Pulmonary artery endothelial cell (primary cell): Measurements from ENCODE around the gene CCDC57. TPM values are rescaled to one million over a fixed set of nuclear protein-coding genes. Genes with fewer than 3 reads are reported as not detected.
"Not testable (repeated sequence)": the region's sequence is repeated elsewhere in the genome, so short reads cannot be mapped to it uniquely, and the experiment has no call there.

Experiments
- DNase-seq: peaks from one replicate; pipeline ENCODE4 v3.0.0-alpha.2; 2011; ENCODE audit warnings: low read depth, low spot score
- total RNA-seq: library from RNA; depleted of rRNA; stranded (reverse); fragments of >200 nt; gene quantifications from 2 replicates; pipeline ENCODE4 v1.2.3, GENCODE V29; 2014

Gene CCDC57, protein sequence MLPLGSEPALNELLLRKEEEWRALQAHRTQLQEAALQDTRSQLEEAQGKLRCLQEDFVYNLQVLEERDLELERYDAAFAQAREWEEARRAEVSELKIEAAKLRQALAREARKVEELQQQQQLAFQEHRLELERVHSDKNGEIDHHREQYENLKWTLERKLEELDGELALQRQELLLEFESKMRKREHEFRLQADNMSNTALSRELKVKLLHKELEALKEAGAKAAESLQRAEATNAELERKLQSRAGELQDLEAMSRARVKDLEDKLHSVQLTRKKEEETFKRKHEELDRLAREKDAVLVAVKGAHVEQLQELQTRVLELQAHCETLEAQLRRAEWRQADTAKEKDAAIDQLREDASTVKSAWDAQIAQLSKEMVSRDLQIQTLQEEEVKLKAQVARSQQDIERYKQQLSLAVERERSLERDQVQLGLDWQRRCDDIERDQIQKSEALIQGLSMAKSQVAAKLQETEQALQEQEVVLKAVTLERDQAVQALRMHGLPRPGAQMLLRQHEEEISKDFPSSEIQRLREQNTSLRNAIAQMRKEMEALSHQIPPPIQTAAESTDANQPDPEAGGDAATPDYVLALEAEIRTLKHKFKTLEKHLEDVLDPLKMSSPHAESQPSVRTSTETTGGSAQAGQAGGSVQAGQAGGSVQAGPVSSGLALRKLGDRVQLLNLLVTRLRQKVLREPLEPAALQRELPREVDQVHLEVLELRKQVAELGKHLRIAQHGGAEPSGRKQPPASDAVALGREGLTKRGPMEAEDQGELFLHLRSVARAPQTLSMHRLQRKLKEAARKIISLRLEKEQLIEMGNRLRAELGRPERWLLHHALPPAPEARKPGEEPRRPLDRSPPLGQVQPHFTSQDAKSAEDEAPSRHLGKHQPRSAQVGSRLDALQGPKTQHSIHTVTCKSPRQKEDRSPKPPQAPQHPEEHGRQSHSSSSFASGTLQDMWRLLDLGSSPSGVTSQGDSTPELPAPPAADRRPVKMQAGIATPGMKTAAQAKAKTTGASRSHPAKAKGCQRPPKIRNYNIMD
- total RNA-seq, result 6.9 and 9.3 TPM in 2 replicates

DNA sequence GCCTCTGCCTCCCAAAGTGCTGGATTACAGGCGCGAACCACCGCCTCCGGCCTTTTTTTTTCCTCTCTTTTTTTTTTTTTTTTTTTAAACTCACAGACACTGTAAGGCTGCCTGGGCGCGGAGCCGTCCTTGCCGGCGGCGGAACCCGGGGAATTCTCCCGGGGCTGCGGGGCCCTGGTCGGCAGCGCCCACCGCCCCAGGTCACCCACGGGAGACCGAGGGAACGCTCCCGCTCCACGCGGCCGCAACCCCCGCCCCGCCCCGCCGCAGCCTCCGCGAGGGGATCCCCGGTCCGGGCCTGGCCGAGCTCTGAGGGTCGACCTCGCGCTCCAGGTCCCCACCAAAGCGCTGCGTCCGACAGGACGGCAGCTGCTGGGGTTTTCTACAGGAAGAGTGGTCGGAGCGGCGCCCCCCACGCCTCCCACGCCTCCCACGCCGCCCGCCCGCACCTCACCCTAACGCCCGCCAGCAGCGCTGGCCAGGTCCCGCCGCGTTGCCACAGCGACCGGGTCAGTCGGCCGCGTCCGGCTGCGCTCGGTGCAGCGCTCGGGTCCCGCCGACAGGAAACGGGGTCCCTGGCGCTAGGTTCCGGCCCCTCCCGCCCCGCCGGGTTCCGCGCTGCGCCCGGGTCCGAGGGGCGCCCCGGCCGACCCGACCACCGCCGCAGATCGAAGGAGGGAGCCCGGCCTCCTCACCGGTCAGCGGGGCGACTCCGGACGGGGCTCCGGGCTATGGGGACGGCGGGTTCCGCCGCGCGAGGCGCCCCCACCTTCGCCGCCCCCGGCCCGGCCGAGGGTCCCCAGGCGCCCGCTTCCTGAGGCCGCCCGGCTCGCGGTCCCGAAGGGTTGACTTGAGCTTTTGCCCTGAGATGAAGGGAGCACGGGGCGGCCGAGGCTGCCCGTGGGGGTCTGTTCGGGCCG is at the start of gene CCDC57:
TSS of gene CCDC57 (minus strand) at position 512 of the 920 bp plus-strand sequence. CDS start 10,898 bp downstream, outside the sequence.
- DNase-seq, result no peak

GRCh38 chr17:82262344-82262743 is 49.7 kb upstream of the CCDC57 start:
- DNase-seq, result no peak

- not testable (repeated sequence) for DNase-seq
Observed at GRCh38 chr17:82259972-82260961, 47.6 kb upstream of the CCDC57 start.

- DNase-seq, result no peak
Observed at GRCh38 chr17:82258555-82258954, 45.9 kb upstream of the CCDC57 start.

DNA sequence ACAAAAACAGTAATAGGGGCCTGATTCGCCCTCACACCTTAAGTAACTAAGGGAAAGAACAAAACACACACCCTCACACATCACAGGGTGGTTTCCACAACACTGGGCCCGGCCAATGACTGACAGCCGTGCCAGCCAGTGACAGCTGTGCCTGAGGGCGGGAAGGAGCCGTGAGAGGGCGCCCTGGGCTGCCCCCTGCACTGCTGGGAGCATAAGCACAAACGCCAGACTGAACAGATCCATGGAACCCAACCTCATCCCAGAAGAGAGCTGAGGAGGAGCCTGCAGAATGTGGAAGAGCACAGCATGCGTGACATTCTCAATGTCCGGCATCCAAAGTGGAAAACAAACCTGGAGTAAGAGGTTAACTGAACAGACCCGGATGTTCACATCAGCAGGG is 44.8 kb upstream of the CCDC57 start:
- no peak for DNase-seq

DNA sequence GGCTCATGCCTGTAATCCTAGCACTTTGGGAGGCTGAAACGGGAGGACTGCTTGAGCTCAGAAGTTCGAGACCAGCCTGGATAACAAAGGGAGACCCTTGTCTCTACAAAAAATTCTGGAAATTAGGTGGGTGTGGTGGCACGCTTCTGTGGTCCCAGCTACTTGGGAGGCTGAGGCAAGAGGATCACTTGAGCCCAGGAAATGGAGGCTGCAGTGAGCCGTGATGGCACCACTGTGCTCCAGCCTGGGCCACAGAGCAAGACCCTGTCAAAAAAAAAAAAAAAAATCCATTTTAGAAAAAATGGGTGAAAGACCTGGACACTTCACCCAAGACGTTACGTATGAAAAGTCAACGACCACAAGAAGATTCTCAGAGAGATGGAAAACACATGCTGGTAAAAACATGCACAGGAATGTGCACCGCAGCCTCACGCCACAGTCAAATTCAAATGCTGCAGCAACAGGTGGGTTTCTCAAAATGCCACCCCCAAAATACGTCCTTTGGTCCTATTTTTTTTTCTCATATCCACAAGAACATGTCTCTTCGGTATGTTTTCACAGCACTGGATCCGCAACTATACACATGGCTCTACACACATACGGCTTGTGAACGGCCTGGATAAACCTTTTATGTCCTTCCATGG is 43.7 kb upstream of the CCDC57 start:
- DNase-seq, result no peak

DNA sequence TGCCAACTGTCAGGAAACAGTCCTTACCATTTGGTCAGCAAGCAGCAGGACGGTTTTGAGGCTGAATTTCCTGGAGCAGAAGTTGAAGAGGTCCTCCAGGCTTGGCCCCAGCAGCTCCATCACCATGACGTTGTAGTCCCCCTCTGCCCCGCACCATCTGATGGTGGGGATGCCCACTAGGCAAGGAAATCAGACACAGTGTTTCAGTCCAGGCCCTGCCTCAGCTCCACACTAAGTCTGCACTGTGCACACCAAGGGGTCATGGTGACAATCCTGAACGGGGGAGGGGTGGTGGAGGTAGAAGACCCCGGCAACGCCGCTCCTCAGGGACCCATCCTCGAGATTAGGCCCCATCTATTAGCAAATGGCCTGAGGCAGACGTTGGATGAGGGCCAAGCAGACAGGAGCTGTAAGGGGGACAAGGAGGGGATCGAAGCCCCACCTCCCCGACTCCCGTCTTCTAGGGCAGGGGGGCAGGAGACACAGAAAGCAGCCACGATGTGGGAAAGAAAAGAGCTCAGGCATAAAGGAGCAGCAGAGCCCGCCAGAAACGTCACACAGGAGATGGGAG is 42.8 kb upstream of the CCDC57 start:
- DNase-seq, result no peak

- DNase-seq, result not testable (repeated sequence)
Observed at GRCh38 chr17:82254746-82255145, 42.1 kb upstream of the CCDC57 start.

GRCh38 chr17:82254096-82254495 is 41.5 kb upstream of the CCDC57 start:
- DNase-seq, result not testable (repeated sequence)

- DNase-seq, result no peak
Observed at GRCh38 chr17:82253179-82253544, 40.5 kb upstream of the CCDC57 start.

- no peak for DNase-seq
Observed at GRCh38 chr17:82252511-82253178, 40.0 kb upstream of the CCDC57 start.

DNA sequence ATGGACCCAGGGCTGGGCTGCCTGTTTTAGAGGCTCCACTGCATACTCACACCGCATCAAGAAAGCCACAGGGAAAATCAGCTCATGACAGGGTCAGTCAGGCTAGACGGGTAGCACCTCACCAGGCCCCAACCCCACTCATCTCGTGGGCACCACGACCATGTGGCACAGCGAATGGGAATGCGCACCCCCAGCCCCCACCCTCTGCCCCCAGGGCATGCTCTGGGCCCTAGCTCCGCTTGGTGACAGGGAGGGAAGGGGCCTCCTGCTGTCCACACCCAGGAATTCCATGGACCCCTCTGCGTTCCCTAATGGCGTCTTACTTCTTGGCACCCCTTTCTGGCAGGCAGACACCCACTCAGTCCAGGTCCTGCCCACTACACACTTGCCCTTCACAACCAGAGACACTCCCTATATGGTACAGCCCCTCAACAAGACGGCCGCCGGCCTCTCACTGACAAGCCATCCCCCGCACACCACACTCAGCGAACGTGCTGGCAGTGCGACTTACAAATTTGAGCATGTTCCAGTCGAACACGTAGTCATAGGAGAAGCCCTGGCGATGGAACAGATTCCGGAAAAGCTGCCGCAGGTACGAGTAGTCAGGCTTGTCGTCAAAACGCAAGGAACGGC is 38.3 kb upstream of the CCDC57 start:
- no peak for DNase-seq

GRCh38 chr17:82249896-82250581 is 37.4 kb upstream of the CCDC57 start:
- DNase-seq, result no peak

DNA sequence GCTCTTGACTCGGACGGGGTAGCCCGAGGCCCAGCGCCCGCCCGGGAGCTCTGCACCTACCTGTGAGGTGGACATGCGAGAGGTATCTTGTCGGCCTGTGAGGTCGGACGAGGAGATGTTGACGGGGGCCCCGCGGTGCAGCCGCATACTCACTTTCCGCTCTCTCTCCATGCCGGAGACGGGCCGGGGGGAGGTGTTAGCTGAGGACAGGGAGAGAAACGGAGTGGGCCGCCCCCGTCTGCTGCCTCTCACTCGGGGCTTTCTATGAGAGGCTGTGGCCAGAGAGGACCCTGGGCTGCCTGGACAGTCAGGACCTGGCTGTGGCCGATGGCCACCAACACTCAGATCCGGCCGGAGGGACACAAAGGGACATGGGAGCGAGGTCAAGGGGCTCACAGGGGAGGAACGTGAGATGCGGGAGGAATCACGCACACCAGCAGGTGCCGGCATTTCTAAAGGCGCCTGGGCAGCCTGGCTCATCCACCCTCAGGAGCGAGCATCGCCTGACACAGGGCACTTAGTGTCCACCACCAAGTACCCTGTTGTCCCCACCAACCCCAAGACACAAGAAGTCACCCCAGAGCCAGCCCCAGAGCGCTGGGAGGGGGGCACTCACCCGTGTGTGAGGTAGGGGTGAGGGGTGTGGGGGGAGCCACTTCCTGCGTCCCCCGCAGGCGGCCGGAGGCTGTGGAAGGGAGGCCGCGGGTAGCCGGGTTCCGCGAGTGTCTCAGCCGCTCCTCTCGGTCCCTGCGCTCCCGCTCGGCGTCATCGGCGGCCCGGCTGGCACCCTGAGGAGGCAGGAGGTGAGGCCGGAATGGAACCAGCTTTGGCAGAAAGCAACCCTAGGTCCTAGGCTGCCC is 36.4 kb upstream of the CCDC57 start:
- DNase-seq, result no peak

DNA sequence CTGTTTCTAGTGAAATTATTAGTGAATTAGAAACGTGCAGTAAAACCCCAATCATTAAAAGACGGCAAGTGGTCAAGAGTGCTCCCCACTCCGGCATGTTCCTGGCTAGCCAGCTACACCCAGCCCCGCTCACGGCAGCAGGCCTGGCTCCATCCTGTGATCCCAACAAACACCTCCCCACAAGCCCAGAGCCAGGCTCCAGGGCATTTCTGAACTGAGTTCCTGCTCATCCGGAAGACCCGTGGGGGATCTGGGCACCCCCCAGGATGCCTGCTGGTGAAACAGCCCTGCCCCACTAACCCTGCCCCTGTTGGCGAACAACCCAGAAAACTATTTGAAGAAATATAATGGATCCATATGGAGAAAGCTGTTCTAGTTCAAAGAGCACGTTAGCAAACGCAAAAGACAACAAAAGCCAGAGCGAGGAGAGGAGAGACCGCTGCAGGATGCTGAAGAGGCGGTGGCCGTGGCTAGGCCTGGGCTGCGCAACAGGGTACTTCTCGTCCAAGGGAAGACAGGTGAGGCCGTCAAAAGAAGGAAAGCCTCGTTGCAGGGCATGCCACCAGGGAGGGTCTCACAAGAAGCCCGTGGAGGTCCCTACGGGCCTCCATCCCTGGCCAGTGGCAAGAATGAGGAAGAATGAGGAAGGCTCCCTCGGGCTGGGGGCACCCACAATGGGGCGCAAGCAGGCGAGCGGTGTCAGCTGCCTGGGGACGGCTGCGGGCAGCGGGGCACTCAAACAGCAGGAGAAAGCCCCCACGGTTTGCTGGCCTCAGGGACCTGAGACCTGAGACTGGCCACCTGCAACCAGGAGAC is 35.4 kb upstream of the CCDC57 start:
- no peak for DNase-seq
